GM12878 (cell line): ENCODE data around the gene NCAM1. TPM values are rescaled to one million over a fixed set of nuclear protein-coding genes. Genes with fewer than 3 reads are reported as not detected.

ENCODE experiments used
- BMI1 ChIP-seq: fragments of 450-650 bp; IDR thresholded peaks from 2 replicates; pipeline ENCODE4 v1.6.1; 2016; ENCODE audit warnings: mild to moderate bottlenecking, moderate library complexity, borderline replicate concordance
- BRCA1 ChIP-seq: IDR thresholded peaks from 2 replicates; pipeline ENCODE4 v1.6.1; 2011; ENCODE audit warnings: low read depth, low read length, improper control_type of control experiment
- CHD4 ChIP-seq: fragments of 200-600 bp; sonication (generic); IDR thresholded peaks from 2 replicates; pipeline ENCODE4 v1.6.1; 2016; ENCODE audit warnings: mild to moderate bottlenecking
- RAD21 ChIP-seq: IDR thresholded peaks from 2 replicates; pipeline ENCODE4 v1.6.1; 2011; ENCODE audit warnings: mild to moderate bottlenecking, low read depth, low read length, moderate library complexity; ENCODE audit not compliant: insufficient read depth
- RUNX3 ChIP-seq: IDR thresholded peaks from 2 replicates; pipeline ENCODE4 v1.6.1; 2012; ENCODE audit warnings: low read length, inconsistent platforms
- TARDBP ChIP-seq: IDR thresholded peaks from 2 replicates; pipeline ENCODE4 v1.6.1; 2016; ENCODE audit warnings: borderline replicate concordance
- ZSCAN29 ChIP-seq: fragments of 450-650 bp; IDR thresholded peaks from 2 replicates; pipeline ENCODE4 v1.6.1; 2017; ENCODE audit warnings: mild to moderate bottlenecking, moderate library complexity
- polyA plus RNA-seq, 11 experiments: library from polyadenylated mRNA; depleted of rRNA in 4 of 11; unstranded in 6 of 11; stranded (reverse) in 5 of 11; fragments of >200 nt; fragmentation: Nextera tagmentation in 4 of 11; fragmentation: Illumina TruSeq in 1 of 11; extraction: Ambion mirVana in 4 of 11; extraction: Trizol in 1 of 11; gene quantifications; 1 replicate in 1 of 11; 2 replicates in 10 of 11; pipeline versions ENCODE4 v1.2.1 to v1.2.3, GENCODE V29; 2011 to 2016; ENCODE audit warnings: inconsistent platforms in 2 of 11, missing spikeins in 2 of 11, low read depth in 1 of 11
- total RNA-seq, 4 experiments: library from RNA; depleted of rRNA in 3 of 4; stranded (reverse); fragments of >200 nt in 3 of 4; fragmentation: Illumina TruSeq in 1 of 4; extraction: Trizol in 1 of 4; gene quantifications; 2 replicates each; pipeline versions ENCODE4 v1.2.1 to v1.2.3, GENCODE V29; 2013 to 2021
- TF ChIP-seq, protein P1 (sequence below): fragments of 450-650 bp; IDR thresholded peaks from 2 replicates; pipeline ENCODE4 v1.6.1; 2017; ENCODE audit warnings: borderline replicate concordance
- TF ChIP-seq, protein P2 (sequence below): fragments of 450-650 bp; formaldehyde crosslinking; IDR thresholded peaks from 2 replicates; pipeline ENCODE4 v1.4.0; 2022; ENCODE audit warnings: mild to moderate bottlenecking, moderate library complexity

Gene NCAM1
- total and polyA plus RNA-seq, 10 of the 15 experiments (the other 5 are each of a cell fraction or from before 2014, with no cell fraction given) = 0.10 to 0.23 (median 0.11) TPM; not detected in 7

DNA sequence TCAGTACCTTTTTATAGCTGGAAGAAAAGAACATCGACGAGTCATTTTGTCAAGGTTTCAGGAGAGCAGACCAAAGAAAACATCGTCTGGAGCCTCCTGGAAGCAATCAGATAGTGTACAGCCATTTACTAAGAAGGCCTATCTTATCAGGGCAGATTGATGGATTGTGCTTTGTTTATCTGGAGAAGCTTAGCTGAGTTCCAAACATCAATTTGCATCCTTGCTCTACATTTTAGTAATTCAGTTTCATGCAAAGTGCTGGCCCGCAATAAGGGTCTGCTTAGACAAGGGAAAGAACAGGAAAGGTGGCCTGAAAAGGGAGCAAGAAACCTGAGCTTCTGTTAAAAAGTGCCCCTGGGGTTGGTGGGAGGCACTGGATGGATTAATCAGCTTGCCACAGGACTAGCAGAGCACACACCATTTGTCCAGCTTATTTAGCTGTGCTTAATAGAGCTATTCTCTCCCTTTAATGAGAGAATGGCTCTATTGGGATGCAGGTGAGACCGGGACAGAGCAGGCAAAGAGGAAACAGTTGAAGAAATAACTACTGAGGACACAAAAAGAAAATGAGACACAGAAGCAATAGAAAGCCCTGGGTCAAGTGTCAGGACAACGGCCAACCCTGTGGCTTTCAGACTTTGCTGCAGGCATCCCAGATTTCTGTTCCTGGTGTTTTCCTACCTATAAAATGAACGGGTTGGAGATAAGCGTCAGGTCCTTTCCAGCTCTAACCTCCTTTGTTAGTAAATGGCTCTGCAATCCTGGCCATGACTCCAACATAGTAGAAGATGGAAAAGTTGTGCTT, 231.1 kb downstream of the NCAM1 start (continued):
- TF ChIP-seq BMI1 (no peak), TARDBP (no peak), RAD21 (no peak), BRCA1 (no peak), RUNX3 (no peak), CHD4 (no peak), ZSCAN29 (no peak)
- TF ChIP-seq, protein P1, sequence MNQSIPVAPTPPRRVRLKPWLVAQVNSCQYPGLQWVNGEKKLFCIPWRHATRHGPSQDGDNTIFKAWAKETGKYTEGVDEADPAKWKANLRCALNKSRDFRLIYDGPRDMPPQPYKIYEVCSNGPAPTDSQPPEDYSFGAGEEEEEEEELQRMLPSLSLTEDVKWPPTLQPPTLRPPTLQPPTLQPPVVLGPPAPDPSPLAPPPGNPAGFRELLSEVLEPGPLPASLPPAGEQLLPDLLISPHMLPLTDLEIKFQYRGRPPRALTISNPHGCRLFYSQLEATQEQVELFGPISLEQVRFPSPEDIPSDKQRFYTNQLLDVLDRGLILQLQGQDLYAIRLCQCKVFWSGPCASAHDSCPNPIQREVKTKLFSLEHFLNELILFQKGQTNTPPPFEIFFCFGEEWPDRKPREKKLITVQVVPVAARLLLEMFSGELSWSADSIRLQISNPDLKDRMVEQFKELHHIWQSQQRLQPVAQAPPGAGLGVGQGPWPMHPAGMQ = no peak
- TF ChIP-seq, protein P2, sequence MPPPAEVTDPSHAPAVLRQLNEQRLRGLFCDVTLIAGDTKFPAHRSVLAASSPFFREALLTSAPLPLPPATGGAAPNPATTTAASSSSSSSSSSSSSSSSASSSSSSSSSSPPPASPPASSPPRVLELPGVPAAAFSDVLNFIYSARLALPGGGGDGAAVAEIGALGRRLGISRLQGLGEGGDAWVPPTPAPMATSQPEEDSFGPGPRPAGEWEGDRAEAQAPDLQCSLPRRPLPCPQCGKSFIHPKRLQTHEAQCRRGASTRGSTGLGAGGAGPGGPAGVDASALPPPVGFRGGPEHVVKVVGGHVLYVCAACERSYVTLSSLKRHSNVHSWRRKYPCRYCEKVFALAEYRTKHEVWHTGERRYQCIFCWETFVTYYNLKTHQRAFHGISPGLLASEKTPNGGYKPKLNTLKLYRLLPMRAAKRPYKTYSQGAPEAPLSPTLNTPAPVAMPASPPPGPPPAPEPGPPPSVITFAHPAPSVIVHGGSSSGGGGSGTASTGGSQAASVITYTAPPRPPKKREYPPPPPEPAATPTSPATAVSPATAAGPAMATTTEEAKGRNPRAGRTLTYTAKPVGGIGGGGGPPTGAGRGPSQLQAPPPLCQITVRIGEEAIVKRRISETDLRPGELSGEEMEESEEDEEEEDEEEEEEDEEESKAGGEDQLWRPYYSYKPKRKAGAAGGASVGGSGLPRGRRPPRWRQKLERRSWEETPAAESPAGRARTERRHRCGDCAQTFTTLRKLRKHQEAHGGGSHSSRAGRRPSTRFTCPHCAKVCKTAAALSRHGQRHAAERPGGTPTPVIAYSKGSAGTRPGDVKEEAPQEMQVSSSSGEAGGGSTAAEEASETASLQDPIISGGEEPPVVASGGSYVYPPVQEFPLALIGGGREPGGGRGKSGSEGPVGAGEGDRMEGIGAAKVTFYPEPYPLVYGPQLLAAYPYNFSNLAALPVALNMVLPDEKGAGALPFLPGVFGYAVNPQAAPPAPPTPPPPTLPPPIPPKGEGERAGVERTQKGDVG (CRISPR knock-in tag) = no peak
